GM12878 (cell line): ENCODE data around the gene RRP12. TPM values are rescaled to one million over a fixed set of nuclear protein-coding genes. Genes with fewer than 3 reads are reported as not detected.

ENCODE experiments used
- BACH1 ChIP-seq: fragments of 450-650 bp; IDR thresholded peaks from 2 replicates; pipeline ENCODE4 v1.6.1; 2017; ENCODE audit warnings: mild to moderate bottlenecking, borderline replicate concordance
- BRCA1 ChIP-seq: IDR thresholded peaks from 2 replicates; pipeline ENCODE4 v1.6.1; 2011; ENCODE audit warnings: low read depth, low read length, improper control_type of control experiment
- CBX3 ChIP-seq: fragments of 200-600 bp; sonication (generic); IDR thresholded peaks from 2 replicates; pipeline ENCODE4 v1.6.1; 2016; ENCODE audit warnings: low read depth, borderline replicate concordance
- CHD2 ChIP-seq: IDR thresholded peaks from 2 replicates; pipeline ENCODE4 v1.6.1; 2011; ENCODE audit warnings: low read depth, low read length, improper control_type of control experiment, borderline replicate concordance
- CUX1 ChIP-seq: IDR thresholded peaks from 2 replicates; pipeline ENCODE4 v1.6.1; 2012; ENCODE audit warnings: improper control_type of control experiment, low read depth, low read length; ENCODE audit not compliant: insufficient replicate concordance
- DPF2 ChIP-seq: fragments of 450-650 bp; IDR thresholded peaks from 2 replicates; pipeline ENCODE4 v1.6.1; 2017; ENCODE audit warnings: mild to moderate bottlenecking
- EGR1 ChIP-seq, 2 experiments: IDR thresholded peaks; 1 replicate in 1 of 2; 2 replicates in 1 of 2; pipeline ENCODE4 v1.6.1; 2011 to 2012; ENCODE audit warnings: low read depth in 2 of 2, low read length in 2 of 2, borderline replicate concordance in 1 of 2, mild to moderate bottlenecking in 1 of 2, moderate library complexity in 1 of 2
- ELK1 ChIP-seq: IDR thresholded peaks from 2 replicates; pipeline ENCODE4 v1.6.1; 2012; ENCODE audit warnings: low read depth, low read length, improper control_type of control experiment
- MEF2B ChIP-seq: fragments of 450-650 bp; IDR thresholded peaks from 2 replicates; pipeline ENCODE4 v1.6.1; 2018; ENCODE audit warnings: mild to moderate bottlenecking, moderate library complexity; ENCODE audit not compliant: partially characterized antibody, poor library complexity, severe bottlenecking
- PRDM15 ChIP-seq: fragments of 450-650 bp; formaldehyde crosslinking; IDR thresholded peaks from 2 replicates; pipeline ENCODE4 v1.4.0; 2020; ENCODE audit warnings: mild to moderate bottlenecking, moderate library complexity
- RFX5 ChIP-seq: IDR thresholded peaks from 2 replicates; pipeline ENCODE4 v1.6.1; 2011; ENCODE audit warnings: low read depth, low read length, improper control_type of control experiment
- SMC3 ChIP-seq: IDR thresholded peaks from 2 replicates; pipeline ENCODE4 v1.6.1; 2011; ENCODE audit warnings: low read length, improper control_type of control experiment, borderline replicate concordance
- ZNF687 ChIP-seq: fragments of 450-650 bp; IDR thresholded peaks from 2 replicates; pipeline ENCODE4 v1.6.1; 2017; ENCODE audit warnings: mild to moderate bottlenecking, moderate library complexity
- polyA plus RNA-seq, 11 experiments: library from polyadenylated mRNA; depleted of rRNA in 4 of 11; unstranded in 6 of 11; stranded (reverse) in 5 of 11; fragments of >200 nt; fragmentation: Nextera tagmentation in 4 of 11; fragmentation: Illumina TruSeq in 1 of 11; extraction: Ambion mirVana in 4 of 11; extraction: Trizol in 1 of 11; gene quantifications; 1 replicate in 1 of 11; 2 replicates in 10 of 11; pipeline versions ENCODE4 v1.2.1 to v1.2.3, GENCODE V29; 2011 to 2016; ENCODE audit warnings: inconsistent platforms in 2 of 11, missing spikeins in 2 of 11, low read depth in 1 of 11
- total RNA-seq, 4 experiments: library from RNA; depleted of rRNA in 3 of 4; stranded (reverse); fragments of >200 nt in 3 of 4; fragmentation: Illumina TruSeq in 1 of 4; extraction: Trizol in 1 of 4; gene quantifications; 2 replicates each; pipeline versions ENCODE4 v1.2.1 to v1.2.3, GENCODE V29; 2013 to 2021

RRP12 gene
- total and polyA plus RNA-seq, 10 of the 15 experiments (the other 5 are each of a cell fraction or from before 2014, with no cell fraction given), result 5.3 to 48.7 (median 16.8) TPM

- TF ChIP-seq ZNF687, result peak; percentile 1; the same call in 1 of the 2 replicates
- TF ChIP-seq CHD2, result peak; percentile 60
- no peak for TF ChIP-seq BRCA1
- TF ChIP-seq PRDM15, result no peak
- no peak for TF ChIP-seq CUX1
- no peak for TF ChIP-seq ELK1
- no peak for TF ChIP-seq CBX3
- peak; percentile 76; the same call in 1 of the 2 replicates for TF ChIP-seq BACH1
- TF ChIP-seq EGR1 (IDR thresholded peaks at IDR 0.05; ENCODE audit: borderline replicate concordance in 1 of 2, low read depth in 2 of 2, low read length in 2 of 2), result peak in 1 of 2 experiments; percentile 60; a peak in 1 of 3 replicates
- no peak for TF ChIP-seq MEF2B
- TF ChIP-seq DPF2, result 0 out of 2 replicates have a peak, but pooled peaks have one; percentile 62
- TF ChIP-seq SMC3, result no peak
- TF ChIP-seq RFX5, result no peak
Observed at GRCh38 chr10:97334370-97335175, 66.6 kb downstream of the RRP12 start, which contains the start of gene FRAT2 (continued).
